Body of pancreas (tissue), 4 donors: ENCODE measurements around the gene TDRD7. TPM values are rescaled to one million over a fixed set of nuclear protein-coding genes. Genes with fewer than 3 reads are reported as not detected.

ENCODE experiments used
- ATAC-seq: fragments of 150-250 bp; one replicate; pipeline ENCODE4 v1.9.1; 2016
- DNase-seq, 4 donors: peaks; one replicate each; pipeline ENCODE4 v3.0.0-alpha.2; 2019
- H3K27ac ChIP-seq, 4 donors: fragments of 200-600 bp; sonication (generic); 1 replicate in 3 of 4; 2 replicates in 1 of 4; pipeline versions ENCODE4 v1.5.1 to v1.6.1; 2016 to 2019; ENCODE audit warnings: mild to moderate bottlenecking in 1 of 4, mixed read lengths in 1 of 4, moderate library complexity in 1 of 4
- H3K27me3 ChIP-seq, 2 donors: fragments of 200-600 bp; sonication (generic); one replicate each; pipeline ENCODE4 v1.6.0; 2016; ENCODE audit warnings: mild to moderate bottlenecking in 1 of 2
- H3K36me3 ChIP-seq, 2 donors: fragments of 200-600 bp; sonication (generic); replicated peaks in 1 of 2; 2 replicates each; pipeline ENCODE4 v1.5.1; 2016; ENCODE audit warnings: low read depth in 2 of 2; ENCODE audit not compliant: insufficient read depth in 1 of 2
- H3K4me1 ChIP-seq: fragments of 200-600 bp; sonication (generic); one replicate; pipeline ENCODE4 v1.6.0; 2016
- H3K4me3 ChIP-seq, 2 donors: fragments of 200-600 bp; sonication (generic); 1 replicate in 1 of 2; 2 replicates in 1 of 2; pipeline ENCODE4 v1.5.1; 2016 to 2019
- H3K9me3 ChIP-seq, 3 donors: fragments of 200-600 bp; sonication (generic); 1 replicate in 2 of 3; 2 replicates in 1 of 3; pipeline ENCODE4 v1.5.1; 2016
- CTCF ChIP-seq, 7 experiments: fragments of 450-650 bp in 4 of 7; fragments of 200-600 bp in 3 of 7; sonication (generic) in 3 of 7; IDR thresholded peaks; one replicate each; pipeline ENCODE4 v1.5.1; 2016 to 2019; ENCODE audit warnings: antibody characterized with exemption in 7 of 7
- POLR2A ChIP-seq, 3 donors: fragments of 450-650 bp; IDR thresholded peaks; one replicate each; pipeline ENCODE4 v1.6.1; 2016; ENCODE audit warnings: antibody characterized with exemption in 3 of 3, mild to moderate bottlenecking in 2 of 3
- WGBS, 2 donors: methylation state at CpG; one replicate each; pipeline ENCODE4 v1.1.5; 2017; 5-methylcytosine and 5-hydroxymethylcytosine counted together
- intact Hi-C: fragments of 100-400 bp; cut with DNase I; formaldehyde crosslinking; loops from one replicate; pipeline ENCODE4 v1.15.1; 2023
- microRNA-seq, 2 donors: library from miRNA; unstranded; fragments of <30 nt; microRNA quantifications; one replicate each; pipeline ENCODE4, GENCODE V29; 2016; ENCODE audit warnings: borderline number of aligned reads in 2 of 2, borderline replicate concordance in 2 of 2
- small RNA-seq: library from RNA; depleted of rRNA; stranded (forward); fragments of <200 nt; gene quantifications from one replicate; pipeline ENCODE3, GENCODE V24; 2016
- total RNA-seq, 2 donors: library from RNA; depleted of rRNA; stranded (reverse); fragments of >200 nt; gene quantifications; one replicate each; pipeline ENCODE4 v1.1.0, GENCODE V29; 2016

The TDRD7 gene
- total RNA-seq, 2 donors from 2014 or later, result 2.3 to 7.5 TPM

- H3K9me3 ChIP-seq, result no peaks in the 10 kb centered on the region
- DNase-seq (no peak), ATAC-seq (no peak)
- H3K4me3 ChIP-seq, result no peak overlapping the region
- no peaks in the 10 kb centered on the region for H3K36me3 ChIP-seq
- TF ChIP-seq CTCF (IDR thresholded peaks at IDR 0.05) (no peak), POLR2A (IDR thresholded peaks at IDR 0.05) (no peak)
- no peaks in the 10 kb centered on the region for H3K27me3 ChIP-seq
- H3K4me1 ChIP-seq, result peaks cover 6% of the 10 kb centered on the region
- no peak overlapping the region for H3K27ac ChIP-seq
- intact Hi-C loops, result no loop called here
- WGBS, 2 donors, result 74 to 82% methylated on average over 8 of the region's 8 CpGs
Observed at GRCh38 chr9:97545486-97545885, 133.6 kb downstream of the TDRD7 start.

Small RNAs within 50 kb of the gene (microRNA-seq; reads per million reads assigned to microRNA genes)
- gene MIR1302-8, result 0 reads per million in 2 donors

Small RNAs within 50 kb of the gene (small RNA-seq; reads per million reads assigned to genes)
- not detected for gene MIR1302-8

Other genes with a start within 250 kb of the TDRD7 start
- 1 to 10 TPM; 5.2 to 8.2 TPM for gene CCDC180, start 104.4 kb upstream of the TDRD7 start, total RNA-seq
- gene TMOD1, start 89.6 kb downstream of the TDRD7 start, total RNA-seq, result 10 to 100 TPM in 1 of 2 donors, 1 to 10 TPM in 1; 9.2 to 16.1 TPM
- gene TSTD2, start 221.3 kb downstream of the TDRD7 start, total RNA-seq, result 10 to 100 TPM; 10.9 to 16.6 TPM
- 10 to 100 TPM; 11.4 to 14.5 TPM for gene NCBP1, start 221.7 kb downstream of the TDRD7 start, total RNA-seq